ENCODE results near the gene SPATA18.
A peak's percentile ranks its signal among the peaks of the same experiment; 100 is the strongest.

The SPATA18 gene

DNA sequence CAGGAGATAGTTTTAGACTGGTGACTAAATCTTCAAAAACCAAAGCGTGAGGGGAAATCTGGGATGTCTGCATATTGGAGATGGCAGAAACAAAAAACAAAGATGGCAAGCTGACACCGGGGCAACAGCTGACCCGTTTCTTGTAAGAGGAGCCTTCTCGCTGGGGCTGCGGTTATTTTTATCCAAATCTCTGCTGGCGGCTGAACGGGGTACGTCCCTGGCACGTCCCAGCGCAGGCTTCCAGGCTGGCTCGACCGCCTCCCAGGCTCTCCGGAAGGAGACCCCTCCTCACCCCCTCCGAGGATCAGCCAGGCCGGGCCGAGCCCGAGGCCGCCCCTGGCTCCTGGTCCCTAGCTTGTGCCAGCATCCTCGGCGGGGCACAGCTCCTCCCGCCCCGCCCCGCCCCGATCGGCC, 13.4 kb upstream of the SPATA18 start:
- TF ChIP-seq TCF12 (IDR thresholded peaks at IDR 0.05; ENCODE audit: low read depth) (no peak), NFIC (IDR thresholded peaks at IDR 0.05) (no peak), YY1 (IDR thresholded peaks at IDR 0.05; ENCODE audit: low read depth) (no peak), CEBPB (IDR thresholded peaks at IDR 0.05) (no peak), USF1 (IDR thresholded peaks at IDR 0.05) (no peak)
- TF ChIP-seq, protein P1, sequence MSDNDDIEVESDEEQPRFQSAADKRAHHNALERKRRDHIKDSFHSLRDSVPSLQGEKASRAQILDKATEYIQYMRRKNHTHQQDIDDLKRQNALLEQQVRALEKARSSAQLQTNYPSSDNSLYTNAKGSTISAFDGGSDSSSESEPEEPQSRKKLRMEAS (IDR thresholded peaks at IDR 0.05): no peak

GRCh38 chr4:52038103-52038912, 12.8 kb upstream of the SPATA18 start, which contains the start of gene SGCB:
Gene SGCB (minus strand): TSS chr4:52038299. CDS start chr4:52038259, 40 bp downstream.
- TF ChIP-seq, protein P2, sequence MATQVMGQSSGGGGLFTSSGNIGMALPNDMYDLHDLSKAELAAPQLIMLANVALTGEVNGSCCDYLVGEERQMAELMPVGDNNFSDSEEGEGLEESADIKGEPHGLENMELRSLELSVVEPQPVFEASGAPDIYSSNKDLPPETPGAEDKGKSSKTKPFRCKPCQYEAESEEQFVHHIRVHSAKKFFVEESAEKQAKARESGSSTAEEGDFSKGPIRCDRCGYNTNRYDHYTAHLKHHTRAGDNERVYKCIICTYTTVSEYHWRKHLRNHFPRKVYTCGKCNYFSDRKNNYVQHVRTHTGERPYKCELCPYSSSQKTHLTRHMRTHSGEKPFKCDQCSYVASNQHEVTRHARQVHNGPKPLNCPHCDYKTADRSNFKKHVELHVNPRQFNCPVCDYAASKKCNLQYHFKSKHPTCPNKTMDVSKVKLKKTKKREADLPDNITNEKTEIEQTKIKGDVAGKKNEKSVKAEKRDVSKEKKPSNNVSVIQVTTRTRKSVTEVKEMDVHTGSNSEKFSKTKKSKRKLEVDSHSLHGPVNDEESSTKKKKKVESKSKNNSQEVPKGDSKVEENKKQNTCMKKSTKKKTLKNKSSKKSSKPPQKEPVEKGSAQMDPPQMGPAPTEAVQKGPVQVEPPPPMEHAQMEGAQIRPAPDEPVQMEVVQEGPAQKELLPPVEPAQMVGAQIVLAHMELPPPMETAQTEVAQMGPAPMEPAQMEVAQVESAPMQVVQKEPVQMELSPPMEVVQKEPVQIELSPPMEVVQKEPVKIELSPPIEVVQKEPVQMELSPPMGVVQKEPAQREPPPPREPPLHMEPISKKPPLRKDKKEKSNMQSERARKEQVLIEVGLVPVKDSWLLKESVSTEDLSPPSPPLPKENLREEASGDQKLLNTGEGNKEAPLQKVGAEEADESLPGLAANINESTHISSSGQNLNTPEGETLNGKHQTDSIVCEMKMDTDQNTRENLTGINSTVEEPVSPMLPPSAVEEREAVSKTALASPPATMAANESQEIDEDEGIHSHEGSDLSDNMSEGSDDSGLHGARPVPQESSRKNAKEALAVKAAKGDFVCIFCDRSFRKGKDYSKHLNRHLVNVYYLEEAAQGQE (IDR thresholded peaks at IDR 0.05; ENCODE audit: low read depth): no peak
- TF ChIP-seq YY1 (IDR thresholded peaks at IDR 0.05; ENCODE audit: low read depth): peak; percentile 85

GRCh38 chr4:52045028-52045427, 6.1 kb upstream of the SPATA18 start:
- TF ChIP-seq TEAD4 (IDR thresholded peaks at IDR 0.05): no peak
- no peak for TF ChIP-seq FOXM1 (IDR thresholded peaks at IDR 0.05; ENCODE audit: borderline replicate concordance, low read depth)

DNA sequence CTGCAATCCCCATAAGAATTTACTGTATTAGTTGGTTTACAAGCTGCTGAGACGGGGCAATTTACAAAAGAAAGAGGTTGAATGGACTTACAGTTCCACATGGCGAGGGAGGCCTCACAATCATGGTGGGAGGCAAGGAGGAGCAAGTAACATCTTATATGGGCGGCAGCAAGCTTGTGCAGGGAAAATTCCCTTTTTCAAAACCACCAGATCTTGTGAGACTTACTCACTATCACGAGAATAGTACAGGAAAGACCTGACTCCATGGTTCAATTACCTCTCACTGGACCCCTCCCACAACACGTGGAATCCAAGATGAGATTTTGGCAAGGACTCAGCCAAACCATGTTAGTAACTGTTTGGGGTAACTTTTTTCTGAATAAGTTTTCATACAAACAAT, 1.8 kb upstream of the SPATA18 start:
- TF ChIP-seq EGR1 (IDR thresholded peaks at IDR 0.05) (no peak), TCF12 (IDR thresholded peaks at IDR 0.05; ENCODE audit: low read depth) (no peak), CREB1 (IDR thresholded peaks at IDR 0.05; ENCODE audit: low read depth) (no peak), YY1 (IDR thresholded peaks at IDR 0.05; ENCODE audit: low read depth) (no peak), FOXM1 (IDR thresholded peaks at IDR 0.05; ENCODE audit: borderline replicate concordance, low read depth) (no peak), TAF1 (IDR thresholded peaks at IDR 0.05; ENCODE audit: low read depth) (no peak), TEAD4 (IDR thresholded peaks at IDR 0.05) (no peak), NFIC (IDR thresholded peaks at IDR 0.05) (no peak), USF1 (IDR thresholded peaks at IDR 0.05) (no peak), CEBPB (IDR thresholded peaks at IDR 0.05) (no peak), RAD21 (IDR thresholded peaks at IDR 0.05; ENCODE audit: low read depth) (no peak), EP300 (IDR thresholded peaks at IDR 0.05; ENCODE audit: borderline replicate concordance) (no peak), ZBTB7A (IDR thresholded peaks at IDR 0.05; ENCODE audit: low read depth) (no peak)
- TF ChIP-seq, protein P2 (IDR thresholded peaks at IDR 0.05; ENCODE audit: low read depth): no peak
- TF ChIP-seq, protein P1 (IDR thresholded peaks at IDR 0.05): no peak

- TF ChIP-seq, protein P1 (IDR thresholded peaks at IDR 0.05): no peak
- no peak for TF ChIP-seq EP300 (IDR thresholded peaks at IDR 0.05; ENCODE audit: borderline replicate concordance)
- TF ChIP-seq FOXM1 (IDR thresholded peaks at IDR 0.05; ENCODE audit: borderline replicate concordance, low read depth): no peak
- no peak for TF ChIP-seq YY1 (IDR thresholded peaks at IDR 0.05; ENCODE audit: low read depth)
- TF ChIP-seq TEAD4 (IDR thresholded peaks at IDR 0.05): no peak
- TF ChIP-seq ZBTB7A (IDR thresholded peaks at IDR 0.05; ENCODE audit: low read depth): no peak
- TF ChIP-seq, protein P2 (IDR thresholded peaks at IDR 0.05; ENCODE audit: low read depth): no peak
- no peak for TF ChIP-seq NFIC (IDR thresholded peaks at IDR 0.05)
- no peak for TF ChIP-seq EGR1 (IDR thresholded peaks at IDR 0.05)
- TF ChIP-seq TCF12 (IDR thresholded peaks at IDR 0.05; ENCODE audit: low read depth): no peak
- no peak for TF ChIP-seq USF1 (IDR thresholded peaks at IDR 0.05)
- TF ChIP-seq RAD21 (IDR thresholded peaks at IDR 0.05; ENCODE audit: low read depth): no peak
- TF ChIP-seq TAF1 (IDR thresholded peaks at IDR 0.05; ENCODE audit: low read depth): no peak
- TF ChIP-seq CEBPB (IDR thresholded peaks at IDR 0.05): no peak
- no peak for TF ChIP-seq CREB1 (IDR thresholded peaks at IDR 0.05; ENCODE audit: low read depth)
Measured at GRCh38 chr4:52051615-52052474, 741 bp downstream of the SPATA18 start.
